K562 (cell line): Measurements from ENCODE around the gene FARP2. TPM values are rescaled to one million over a fixed set of nuclear protein-coding genes. Genes with fewer than 3 reads are reported as not detected.

Experiments used
- FOXA1 ChIP-seq: fragments of 450-650 bp; IDR thresholded peaks from 2 replicates; pipeline ENCODE4 v1.6.1; 2016; ENCODE audit warnings: mild to moderate bottlenecking, borderline replicate concordance
- GATA2 ChIP-seq: sonication (generic); formaldehyde crosslinking; IDR thresholded peaks from 2 replicates; pipeline ENCODE4 v1.4.0; 2020; ENCODE audit warnings: mild to moderate bottlenecking, missing genetic modification reagents
- HNRNPH1 ChIP-seq: fragments of 200-400 bp; formaldehyde crosslinking; optimal IDR thresholded peaks from 2 replicates; pipeline ENCODE3; 2017; ENCODE audit warnings: low read depth, mild to moderate bottlenecking, low read length, moderate library complexity
- MCM2 ChIP-seq: fragments of 450-650 bp; IDR thresholded peaks from 2 replicates; pipeline ENCODE4 v1.6.1; 2017; ENCODE audit warnings: low read depth, mild to moderate bottlenecking
- NBN ChIP-seq: fragments of 450-650 bp; IDR thresholded peaks from 2 replicates; pipeline ENCODE4 v1.6.1; 2016; ENCODE audit warnings: low read depth, mild to moderate bottlenecking
- PHTF2 ChIP-seq: fragments of 250-450 bp; sonication (Bioruptor Pico); IDR thresholded peaks from 2 replicates; pipeline ENCODE4 v1.5.0; 2021; ENCODE audit warnings: mild to moderate bottlenecking
- RBM39 ChIP-seq: fragments of 200-400 bp; formaldehyde crosslinking; optimal IDR thresholded peaks from 2 replicates; pipeline ENCODE3; 2018; ENCODE audit warnings: low read depth, low read length
- SAFB2 ChIP-seq: fragments of 200-400 bp; formaldehyde crosslinking; IDR thresholded peaks from 2 replicates; pipeline ENCODE4 v1.6.1; 2018; ENCODE audit warnings: borderline replicate concordance, low read length, low read depth, moderate library complexity; ENCODE audit not compliant: severe bottlenecking
- TEAD1 ChIP-seq, 2 experiments: fragments of 450-650 bp in 1 of 2; sonication (generic) in 1 of 2; formaldehyde crosslinking; IDR thresholded peaks; 2 replicates each; pipeline versions ENCODE4 v1.4.0 to v1.8.0; 2020 to 2022; ENCODE audit warnings: mild to moderate bottlenecking in 2 of 2, missing genetic modification reagents in 1 of 2
- ZNF77 ChIP-seq: fragments of 250-450 bp; sonication (Bioruptor Pico); IDR thresholded peaks from 2 replicates; pipeline ENCODE4 v1.5.0; 2020
- polyA plus RNA-seq, 8 experiments: library from polyadenylated mRNA; depleted of rRNA in 4 of 8; stranded (reverse) in 5 of 8; unstranded in 3 of 8; fragments of >200 nt; fragmentation: Nextera tagmentation in 2 of 8; fragmentation: Illumina TruSeq in 1 of 8; extraction: Ambion mirVana in 2 of 8; extraction: Trizol in 1 of 8; gene quantifications; 2 replicates each; pipeline versions ENCODE4 v1.2.1 to v1.2.3, GENCODE V29; 2011 to 2014; ENCODE audit warnings: inconsistent platforms in 1 of 8, missing spikeins in 1 of 8
- total RNA-seq, 7 experiments: library from RNA; depleted of rRNA in 6 of 7; stranded (reverse); fragments of >200 nt in 6 of 7; fragmentation: Illumina TruSeq in 2 of 7; extraction: Trizol in 2 of 7; gene quantifications; 2 replicates each; pipeline versions ENCODE4 v1.2.1 to v1.2.3, GENCODE V29; 2011 to 2021; ENCODE audit warnings: low replicate concordance in 1 of 7
- TF ChIP-seq, protein P1 (sequence below), 2 experiments: fragments of 450-650 bp in 1 of 2; sonication (generic) in 1 of 2; formaldehyde crosslinking in 1 of 2; IDR thresholded peaks in 1 of 2; conservative IDR thresholded peaks in 1 of 2; 2 replicates each; pipeline versions ENCODE4 v1.6.1 to v1.8.1; 2016 to 2023; ENCODE audit warnings: mild to moderate bottlenecking in 2 of 2, moderate library complexity in 2 of 2, inconsistent platforms in 1 of 2, missing genetic modification reagents in 1 of 2
- TF ChIP-seq, protein P2 (sequence below), 2 experiments: fragments of 450-650 bp; IDR thresholded peaks; 2 replicates each; pipeline ENCODE4 v1.6.1; 2016; ENCODE audit warnings: mild to moderate bottlenecking in 2 of 2, borderline replicate concordance in 1 of 2, low read depth in 1 of 2, moderate library complexity in 1 of 2
- TF ChIP-seq, protein P3 (sequence below): fragments of 250-450 bp; sonication (Bioruptor Pico); IDR thresholded peaks from 2 replicates; pipeline ENCODE4 v1.5.0; 2021

FARP2 gene
- total and polyA plus RNA-seq, 9 of the 15 experiments (the other 6 are each of a cell fraction or from before 2014, with no cell fraction given), result 4.1 to 38.1 (median 21.1) TPM

DNA sequence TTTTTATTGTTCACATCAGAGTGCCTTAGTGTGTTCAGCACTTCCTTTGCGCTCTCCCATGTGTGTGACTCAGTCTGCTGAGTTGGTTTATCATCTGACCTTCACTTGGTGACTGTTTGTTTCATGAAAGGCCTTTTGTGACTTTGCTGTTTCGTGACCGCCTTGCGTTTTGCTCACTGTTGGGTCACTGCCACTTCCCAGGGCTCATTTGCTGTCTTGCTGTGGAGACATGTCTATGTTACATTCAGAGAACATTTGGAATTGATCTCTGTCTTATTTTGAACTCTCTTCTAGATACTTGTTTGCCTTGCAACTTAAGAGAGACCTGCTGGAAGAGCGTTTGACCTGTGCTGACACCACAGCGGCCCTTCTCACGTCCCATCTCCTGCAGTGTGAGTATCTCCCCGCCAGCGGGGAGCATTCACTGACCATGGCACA is 54.7 kb downstream of the FARP2 start (continued):
- TF ChIP-seq SAFB2, result no peak
- TF ChIP-seq, protein P1, sequence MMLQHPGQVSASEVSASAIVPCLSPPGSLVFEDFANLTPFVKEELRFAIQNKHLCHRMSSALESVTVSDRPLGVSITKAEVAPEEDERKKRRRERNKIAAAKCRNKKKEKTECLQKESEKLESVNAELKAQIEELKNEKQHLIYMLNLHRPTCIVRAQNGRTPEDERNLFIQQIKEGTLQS (IDR thresholded peaks at IDR 0.05), result peak; percentile 63
- TF ChIP-seq, protein P1 (CRISPR knock-in tag; conservative IDR thresholded peaks at IDR 0.05), result no peak
- TF ChIP-seq TEAD1 (CRISPR knock-in tag; IDR thresholded peaks at IDR 0.05), result no peak
- TF ChIP-seq FOXA1, result no peak
- no peak for TF ChIP-seq HNRNPH1
- no peak for TF ChIP-seq RBM39
- TF ChIP-seq ZNF77 (CRISPR knock-in tag), result no peak
- no peak for TF ChIP-seq MCM2
- no peak for TF ChIP-seq NBN
- no peak for TF ChIP-seq PHTF2 (CRISPR knock-in tag)
- TF ChIP-seq, protein P2, sequence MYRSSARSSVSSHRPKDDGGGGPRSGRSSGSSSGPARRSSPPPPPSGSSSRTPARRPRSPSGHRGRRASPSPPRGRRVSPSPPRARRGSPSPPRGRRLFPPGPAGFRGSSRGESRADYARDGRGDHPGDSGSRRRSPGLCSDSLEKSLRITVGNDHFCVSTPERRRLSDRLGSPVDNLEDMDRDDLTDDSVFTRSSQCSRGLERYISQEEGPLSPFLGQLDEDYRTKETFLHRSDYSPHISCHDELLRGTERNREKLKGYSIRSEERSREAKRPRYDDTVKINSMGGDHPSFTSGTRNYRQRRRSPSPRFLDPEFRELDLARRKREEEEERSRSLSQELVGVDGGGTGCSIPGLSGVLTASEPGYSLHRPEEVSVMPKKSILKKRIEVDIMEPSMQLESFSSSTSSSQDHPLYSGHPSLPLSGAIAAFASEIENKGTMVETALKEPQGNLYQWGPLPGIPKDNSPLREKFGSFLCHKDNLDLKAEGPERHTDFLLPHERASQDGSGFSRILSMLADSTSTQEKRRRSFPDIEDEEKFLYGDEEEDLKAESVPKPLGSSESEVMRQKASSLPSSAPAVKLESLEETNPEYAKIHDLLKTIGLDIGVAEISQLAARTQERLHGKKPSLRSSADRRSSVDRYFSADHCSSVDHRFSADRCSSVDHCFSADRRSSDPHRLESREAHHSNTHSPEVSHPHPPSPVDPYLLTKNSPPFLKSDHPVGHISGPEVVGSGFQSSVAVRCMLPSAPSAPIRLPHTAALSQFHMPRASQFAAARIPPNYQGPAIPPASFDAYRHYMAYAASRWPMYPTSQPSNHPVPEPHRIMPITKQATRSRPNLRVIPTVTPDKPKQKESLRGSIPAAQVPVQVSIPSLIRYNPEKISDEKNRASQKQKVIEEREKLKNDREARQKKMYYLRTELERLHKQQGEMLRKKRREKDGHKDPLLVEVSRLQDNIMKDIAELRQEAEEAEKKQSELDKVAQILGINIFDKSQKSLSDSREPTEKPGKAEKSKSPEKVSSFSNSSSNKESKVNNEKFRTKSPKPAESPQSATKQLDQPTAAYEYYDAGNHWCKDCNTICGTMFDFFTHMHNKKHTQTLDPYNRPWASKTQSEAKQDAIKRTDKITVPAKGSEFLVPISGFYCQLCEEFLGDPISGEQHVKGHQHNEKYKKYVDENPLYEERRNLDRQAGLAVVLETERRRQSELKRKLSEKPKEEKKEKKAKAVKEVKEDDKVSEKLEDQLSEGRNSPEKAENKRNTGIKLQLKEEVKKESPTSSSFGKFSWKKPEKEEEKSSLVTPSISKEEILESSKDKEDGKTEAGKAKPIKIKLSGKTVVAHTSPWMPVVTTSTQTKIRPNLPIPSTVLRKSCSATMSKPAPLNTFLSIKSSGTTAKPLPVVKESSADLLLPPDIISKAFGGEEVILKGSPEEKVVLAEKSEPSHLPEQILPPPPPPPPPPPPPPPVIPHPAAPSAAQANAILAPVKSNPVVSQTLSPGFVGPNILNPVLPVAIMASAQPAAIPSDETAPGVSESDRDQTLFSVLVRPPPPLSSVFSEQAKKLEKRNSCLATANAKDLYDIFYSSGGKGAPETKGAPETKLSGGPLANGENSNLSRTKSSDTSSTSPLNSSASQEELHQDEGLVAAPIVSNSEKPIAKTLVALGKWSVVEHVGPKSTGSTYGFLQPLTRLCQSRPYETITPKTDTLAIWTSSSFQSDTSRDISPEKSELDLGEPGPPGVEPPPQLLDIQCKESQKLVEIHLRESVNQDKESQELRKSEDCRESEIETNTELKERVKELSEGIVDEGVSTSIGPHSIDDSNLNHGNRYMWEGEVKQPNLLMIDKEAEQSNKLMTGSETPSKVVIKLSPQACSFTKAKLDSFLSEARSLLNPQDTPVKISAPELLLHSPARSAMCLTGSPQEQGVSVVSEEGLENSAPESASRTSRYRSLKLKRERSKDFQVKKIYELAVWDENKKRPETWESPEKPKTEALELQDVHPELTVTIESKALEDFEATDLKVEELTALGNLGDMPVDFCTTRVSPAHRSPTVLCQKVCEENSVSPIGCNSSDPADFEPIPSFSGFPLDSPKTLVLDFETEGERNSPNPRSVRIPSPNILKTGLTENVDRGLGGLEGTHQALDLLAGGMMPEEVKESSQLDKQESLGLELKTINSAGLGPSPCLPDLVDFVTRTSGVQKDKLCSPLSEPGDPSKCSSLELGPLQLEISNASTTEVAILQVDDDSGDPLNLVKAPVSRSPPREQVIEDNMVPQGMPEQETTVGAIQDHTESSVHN (IDR thresholded peaks at IDR 0.05; ENCODE audit: borderline replicate concordance in 1 of 2, low read depth in 1 of 2), result no peak
- TF ChIP-seq GATA2 (CRISPR knock-in tag), result no peak
- TF ChIP-seq, protein P3, sequence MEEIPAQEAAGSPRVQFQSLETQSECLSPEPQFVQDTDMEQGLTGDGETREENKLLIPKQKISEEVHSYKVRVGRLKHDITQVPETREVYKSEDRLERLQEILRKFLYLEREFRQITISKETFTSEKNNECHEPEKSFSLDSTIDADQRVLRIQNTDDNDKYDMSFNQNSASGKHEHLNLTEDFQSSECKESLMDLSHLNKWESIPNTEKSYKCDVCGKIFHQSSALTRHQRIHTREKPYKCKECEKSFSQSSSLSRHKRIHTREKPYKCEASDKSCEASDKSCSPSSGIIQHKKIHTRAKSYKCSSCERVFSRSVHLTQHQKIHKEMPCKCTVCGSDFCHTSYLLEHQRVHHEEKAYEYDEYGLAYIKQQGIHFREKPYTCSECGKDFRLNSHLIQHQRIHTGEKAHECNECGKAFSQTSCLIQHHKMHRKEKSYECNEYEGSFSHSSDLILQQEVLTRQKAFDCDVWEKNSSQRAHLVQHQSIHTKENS (CRISPR knock-in tag), result no peak
